Stimulated activated CD8-positive, alpha-beta memory T cell treated with anti-CD3 and anti-CD28 coated beads, Interleukin-12 subunit alpha, Interleukin-12 subunit beta, amount 100 ng/mL, for 24 hours (primary cell): Measurements from ENCODE around the gene OGFRL1.
"Not testable (repeated sequence)": the region's sequence is repeated elsewhere in the genome, so short reads cannot be mapped to it uniquely, and the experiment has no call there.

Experiments used
- DNase-seq: peaks from one replicate; pipeline ENCODE4 v3.0.0-alpha.2; 2020; ENCODE audit errors: extremely low read depth

The OGFRL1 gene

GRCh38 chr6:71288228-71289038 is at the start of gene OGFRL1:
TSS of gene OGFRL1 (plus strand) at chr6:71288811. CDS start at chr6:71288937, 126 bp downstream.
- DNase-seq: peak; percentile 41

GRCh38 chr6:71239694-71240093 is 48.9 kb upstream of the OGFRL1 start:
- DNase-seq: no peak

GRCh38 chr6:71245265-71246049 is 43.2 kb upstream of the OGFRL1 start:
- no peak for DNase-seq

- no peak for DNase-seq
Observed at GRCh38 chr6:71246596-71246995, 42.0 kb upstream of the OGFRL1 start.

GRCh38 chr6:71248306-71248765 is 40.3 kb upstream of the OGFRL1 start:
- no peak for DNase-seq

- no peak for DNase-seq
Observed at GRCh38 chr6:71248878-71249544, 39.6 kb upstream of the OGFRL1 start.

GRCh38 chr6:71250099-71250602 is 38.5 kb upstream of the OGFRL1 start:
- no peak for DNase-seq

GRCh38 chr6:71252410-71252809 is 36.2 kb upstream of the OGFRL1 start:
- no peak for DNase-seq

GRCh38 chr6:71252960-71253359 is 35.7 kb upstream of the OGFRL1 start:
- no peak for DNase-seq

GRCh38 chr6:71254323-71254722 is 34.3 kb upstream of the OGFRL1 start:
- DNase-seq: no peak

- no peak for DNase-seq
Observed at GRCh38 chr6:71258078-71258866, 30.3 kb upstream of the OGFRL1 start.

GRCh38 chr6:71259888-71260604 is 28.6 kb upstream of the OGFRL1 start:
- no peak for DNase-seq

- DNase-seq: no peak
Observed at GRCh38 chr6:71262914-71263313, 25.7 kb upstream of the OGFRL1 start.

- DNase-seq: not testable (repeated sequence)
Observed at GRCh38 chr6:71266392-71266791, 22.2 kb upstream of the OGFRL1 start.

- DNase-seq: no peak
Observed at GRCh38 chr6:71268735-71269437, 19.7 kb upstream of the OGFRL1 start.

GRCh38 chr6:71277926-71278600 is 10.5 kb upstream of the OGFRL1 start:
- DNase-seq: no peak

GRCh38 chr6:71279321-71279720 is 9.3 kb upstream of the OGFRL1 start:
- DNase-seq: no peak

GRCh38 chr6:71279740-71280139 is 8.9 kb upstream of the OGFRL1 start:
- no peak for DNase-seq

- DNase-seq: no peak
Observed at GRCh38 chr6:71280701-71281100, 7.9 kb upstream of the OGFRL1 start.
